GM18951 (cell line): Measurements from ENCODE around the gene CCDC187.
"Not testable (repeated sequence)": the region's sequence is repeated elsewhere in the genome, so short reads cannot be mapped to it uniquely, and the experiment has no call there.

Experiments used
- POLR2A ChIP-seq: IDR thresholded peaks from 4 replicates; pipeline ENCODE4 v1.6.1; 2011; ENCODE audit warnings: mild to moderate bottlenecking; ENCODE audit not compliant: insufficient read length, insufficient read depth; ENCODE audit errors: extremely low read depth
- in situ Hi-C: fragments of 300-500 bp; cut with MboI; formaldehyde crosslinking; loops from one replicate; pipeline ENCODE4 v1.12.0; 2022; ENCODE audit warnings: low sequenced_read_pairs, mixed read lengths, inconsistent platforms; ENCODE audit not compliant: unreplicated experiment

Gene CCDC187

GRCh38 chr9:136243631-136244030 lies 60.3 kb downstream of the CCDC187 start:
- in situ Hi-C loops, result no loop called here
- peak; percentile 31 for TF ChIP-seq POLR2A

DNA sequence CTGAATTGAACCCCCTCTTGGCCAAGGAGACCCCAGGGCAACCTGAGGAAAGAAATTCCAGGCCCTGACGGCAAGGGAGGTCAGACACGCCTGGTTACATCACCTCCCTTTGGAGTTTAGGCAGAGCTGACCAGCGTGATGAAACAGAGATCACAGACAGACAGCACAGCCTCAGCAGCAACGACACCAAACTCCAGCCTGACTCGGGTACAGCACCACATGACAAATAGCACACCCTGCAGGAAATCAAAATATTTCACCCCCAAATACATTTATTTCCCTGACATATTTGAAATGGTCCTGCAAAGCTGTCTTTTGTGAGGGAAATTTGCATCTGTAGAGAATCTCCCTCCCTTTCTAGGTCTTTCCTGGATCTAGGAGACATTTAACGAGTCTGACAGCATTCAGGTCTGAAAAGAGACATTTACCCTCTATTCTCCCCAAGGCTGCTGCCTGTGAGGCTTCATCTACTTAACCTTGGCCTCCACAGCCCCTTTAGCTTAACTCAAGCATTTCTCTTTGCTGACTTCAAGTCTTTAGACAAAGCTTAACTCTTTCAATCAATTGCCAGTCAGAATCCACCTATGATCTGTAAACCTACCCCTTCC lies 60.9 kb downstream of the CCDC187 start:
- TF ChIP-seq POLR2A, result no peak
- in situ Hi-C loops, result no loop called here

DNA sequence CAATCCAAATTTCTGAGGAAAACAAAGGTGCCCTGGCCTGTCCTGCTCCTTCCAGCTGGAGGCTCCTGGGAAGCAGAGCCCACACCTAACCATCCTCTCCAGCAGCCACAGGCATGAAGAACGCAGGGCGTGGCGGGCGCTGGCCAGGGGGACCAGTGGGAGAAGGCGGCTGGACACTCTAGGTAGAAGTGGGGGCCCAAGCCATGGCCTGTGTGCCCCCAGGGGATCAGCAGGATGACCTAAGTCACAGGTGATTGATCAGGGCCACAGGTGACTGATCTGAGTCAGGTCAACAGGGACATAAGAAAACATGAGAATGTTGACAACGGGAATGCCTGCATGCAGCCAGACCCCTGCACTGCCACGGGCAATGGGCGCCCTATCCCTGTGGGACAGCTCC lies 61.6 kb downstream of the CCDC187 start:
- no peak for TF ChIP-seq POLR2A
- in situ Hi-C loops, result no loop called here

- in situ Hi-C loops, result no loop called here
- no peak for TF ChIP-seq POLR2A
Observed at GRCh38 chr9:136241542-136241941, 62.4 kb downstream of the CCDC187 start.

GRCh38 chr9:136240941-136241340 lies 63.0 kb downstream of the CCDC187 start:
- in situ Hi-C loops, result no loop called here

DNA sequence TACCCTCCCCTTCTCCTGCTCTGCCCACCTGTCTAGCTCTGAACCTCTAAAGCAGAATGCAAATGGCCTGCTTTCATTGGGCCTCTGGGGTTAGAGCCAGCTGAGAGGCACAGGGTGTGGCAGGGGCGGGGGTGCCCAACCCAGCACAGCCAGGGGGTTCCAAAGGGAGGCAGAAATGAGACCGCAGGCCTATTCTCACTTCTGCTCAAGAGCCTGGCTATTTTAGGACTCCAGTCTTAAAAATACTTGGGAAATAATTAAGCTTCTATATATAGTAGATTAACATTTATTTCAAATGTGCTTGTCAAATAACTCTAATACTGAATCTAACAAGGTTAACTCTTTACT lies 63.9 kb downstream of the CCDC187 start:
- in situ Hi-C loops, result no loop called here

More at GRCh38 chr9:136240941-136241340, 63.0 kb downstream of the CCDC187 start:
- no peak for TF ChIP-seq POLR2A

GRCh38 chr9:136239135-136239982 lies 64.5 kb downstream of the CCDC187 start:
- TF ChIP-seq POLR2A, result no peak
- in situ Hi-C loops, result no loop called here

More for the DNA sequence above, 63.9 kb downstream of the CCDC187 start:
- no peak for TF ChIP-seq POLR2A

DNA sequence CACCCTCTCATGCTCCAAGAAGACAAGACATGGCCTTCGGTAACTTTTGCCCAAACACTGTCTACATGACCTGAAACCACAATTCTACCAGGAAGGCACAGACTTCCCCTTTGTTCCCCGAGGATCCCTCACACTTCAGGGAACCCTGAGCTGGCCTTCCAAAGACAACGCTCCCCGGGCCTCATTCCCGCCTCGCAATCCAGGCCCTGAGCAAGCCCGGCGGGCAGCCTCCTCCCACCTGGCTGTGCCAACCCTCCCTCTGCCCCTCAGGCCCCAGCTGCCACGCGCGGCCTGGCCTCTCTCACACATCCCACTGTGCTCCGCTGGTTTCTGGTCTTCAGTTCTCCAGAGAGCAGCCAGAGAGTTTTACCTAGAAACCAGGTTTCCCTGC lies 65.6 kb downstream of the CCDC187 start:
- in situ Hi-C loops, result no loop called here

DNA sequence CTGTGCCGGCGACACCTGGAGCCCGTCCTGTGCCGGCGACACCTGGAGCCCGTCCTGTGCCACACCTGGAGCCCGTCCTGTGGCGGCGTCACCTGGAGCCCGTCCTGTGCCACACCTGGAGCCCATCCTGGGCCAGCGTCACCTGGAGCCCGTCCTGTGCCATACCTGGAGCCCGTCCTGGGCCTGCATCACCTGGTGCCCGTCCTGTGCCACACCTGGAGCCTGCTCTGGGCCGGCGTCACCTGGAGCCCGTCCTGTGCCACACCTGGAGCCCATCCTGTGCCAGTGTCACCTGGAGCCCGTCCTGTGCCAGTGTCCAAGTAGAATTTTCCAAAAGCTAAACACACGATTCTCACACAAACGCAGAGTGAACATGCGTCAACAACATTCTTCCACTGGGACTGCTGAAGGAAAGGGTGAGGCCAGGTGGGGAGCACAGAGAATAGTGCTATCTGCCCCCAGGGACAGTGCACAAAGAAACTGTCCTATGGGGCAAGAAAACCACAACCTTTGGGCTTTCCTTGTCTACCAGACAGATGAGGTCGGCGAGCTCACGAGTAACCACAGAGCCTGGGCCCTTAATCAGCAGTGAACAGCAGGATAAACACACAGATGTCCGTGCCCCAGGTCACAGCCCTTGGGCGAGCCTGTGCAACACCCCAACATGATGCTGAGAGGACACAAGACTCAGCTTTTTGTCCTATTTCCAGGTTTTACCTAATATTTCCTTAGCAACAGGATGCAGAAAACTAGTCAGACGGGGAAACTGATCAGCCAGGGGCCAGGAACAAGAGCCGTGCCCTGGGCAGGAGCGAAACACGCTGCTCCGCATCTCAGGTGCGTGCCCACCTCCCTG lies 66.2 kb downstream of the CCDC187 start:
- in situ Hi-C loops, result no loop called here
- TF ChIP-seq POLR2A, result no peak

More for the DNA sequence above, 65.6 kb downstream of the CCDC187 start:
- TF ChIP-seq POLR2A, result no peak

DNA sequence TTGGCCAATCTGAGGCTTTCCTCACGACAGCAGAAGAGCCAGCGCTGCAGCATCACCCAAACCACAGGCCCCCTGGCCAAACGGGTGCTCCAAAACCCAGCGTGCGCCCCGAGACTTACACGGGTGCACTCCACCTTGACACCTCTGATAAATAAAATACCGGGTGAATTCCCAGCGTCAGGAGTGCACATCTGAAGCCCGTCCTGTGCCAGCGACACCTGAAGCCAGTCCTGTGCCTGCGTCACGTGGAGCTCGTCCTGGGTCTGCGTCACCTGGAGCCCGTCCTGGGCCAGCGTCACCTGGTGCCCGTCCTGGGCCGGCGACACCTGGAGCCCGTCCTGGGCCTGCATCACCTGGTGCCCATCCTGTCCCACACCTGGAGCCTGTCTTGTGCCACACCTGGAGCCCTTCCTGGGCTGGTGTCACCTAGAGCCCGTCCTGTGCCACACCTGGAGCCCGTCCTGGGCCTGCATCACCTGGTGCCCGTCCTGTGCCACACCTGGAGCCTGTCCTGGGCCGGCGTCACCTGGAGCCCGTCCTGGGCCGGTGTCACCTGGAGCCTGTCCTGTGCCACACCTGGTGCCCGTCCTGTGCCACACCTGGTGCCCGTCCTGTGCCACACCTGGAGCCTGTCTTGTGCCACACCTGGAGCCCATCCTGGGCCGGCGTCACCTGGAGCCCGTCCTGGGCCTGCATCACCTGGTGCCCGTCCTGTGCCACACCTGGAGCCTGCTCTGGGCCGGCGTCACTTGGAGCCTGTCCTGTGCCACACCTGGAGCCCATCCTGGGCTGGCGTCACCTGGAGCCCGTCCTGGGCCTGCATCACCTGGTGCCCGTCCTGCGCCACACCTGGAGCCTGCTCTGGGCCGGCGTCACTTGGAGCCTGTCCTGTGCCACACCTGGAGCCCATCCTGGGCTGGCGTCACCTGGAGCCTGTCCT lies 67.2 kb downstream of the CCDC187 start:
- in situ Hi-C loops, result not testable (repeated sequence)

- in situ Hi-C loops, result no loop called here
- no peak for TF ChIP-seq POLR2A
Observed at GRCh38 chr9:136235709-136236455, 68.0 kb downstream of the CCDC187 start.

DNA sequence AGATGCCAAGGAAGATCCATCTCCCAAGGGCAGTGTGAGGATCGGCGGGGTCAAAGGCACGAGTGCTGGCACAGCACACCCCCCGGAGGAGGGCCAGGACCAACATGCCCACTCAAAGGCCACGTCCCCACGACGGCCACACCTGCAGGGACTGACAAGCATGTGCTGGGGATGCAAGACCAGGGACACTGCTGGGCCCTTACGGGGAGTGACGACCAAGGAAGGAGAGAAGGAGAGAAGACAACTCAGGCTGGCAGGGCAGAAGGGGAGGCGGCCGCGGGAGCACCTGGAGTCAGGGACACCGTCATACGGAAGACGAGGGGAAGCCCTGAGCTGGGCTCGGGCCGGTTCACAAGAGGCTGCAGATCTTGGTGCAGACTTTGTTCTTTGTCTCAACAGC lies 68.7 kb downstream of the CCDC187 start:
- in situ Hi-C loops, result no loop called here
- no peak for TF ChIP-seq POLR2A
